ENCODE results near the gene ADCY6.

ADCY6 gene

DNA sequence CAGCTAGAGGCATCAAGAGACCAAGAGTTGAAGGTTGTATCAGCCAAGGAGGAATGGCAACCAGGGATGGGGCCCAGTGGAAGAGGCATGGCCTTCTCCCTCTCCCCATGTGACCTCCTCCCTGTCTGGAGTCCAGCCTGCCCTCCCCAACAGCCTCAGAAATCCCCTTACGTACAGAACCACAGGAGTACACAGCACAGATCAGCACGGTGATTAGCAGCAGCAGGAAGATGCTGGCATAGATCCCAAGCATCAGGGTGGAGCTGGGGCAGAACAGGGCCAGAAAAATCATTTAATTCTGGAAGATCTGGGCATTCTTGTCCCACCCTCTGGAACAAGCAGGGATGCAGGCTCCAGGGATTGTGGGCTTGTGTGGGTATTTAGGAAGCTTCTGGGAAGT, 14.4 kb downstream of the ADCY6 start:
- TF ChIP-seq SPI1 (IDR thresholded peaks at IDR 0.05; ENCODE audit: borderline replicate concordance, low read depth) (no peak), POLR2AphosphoS5 (IDR thresholded peaks at IDR 0.05; ENCODE audit: low read depth) (no peak), GABPA (IDR thresholded peaks at IDR 0.05; ENCODE audit: low read depth) (no peak)
- TF ChIP-seq, protein P1, sequence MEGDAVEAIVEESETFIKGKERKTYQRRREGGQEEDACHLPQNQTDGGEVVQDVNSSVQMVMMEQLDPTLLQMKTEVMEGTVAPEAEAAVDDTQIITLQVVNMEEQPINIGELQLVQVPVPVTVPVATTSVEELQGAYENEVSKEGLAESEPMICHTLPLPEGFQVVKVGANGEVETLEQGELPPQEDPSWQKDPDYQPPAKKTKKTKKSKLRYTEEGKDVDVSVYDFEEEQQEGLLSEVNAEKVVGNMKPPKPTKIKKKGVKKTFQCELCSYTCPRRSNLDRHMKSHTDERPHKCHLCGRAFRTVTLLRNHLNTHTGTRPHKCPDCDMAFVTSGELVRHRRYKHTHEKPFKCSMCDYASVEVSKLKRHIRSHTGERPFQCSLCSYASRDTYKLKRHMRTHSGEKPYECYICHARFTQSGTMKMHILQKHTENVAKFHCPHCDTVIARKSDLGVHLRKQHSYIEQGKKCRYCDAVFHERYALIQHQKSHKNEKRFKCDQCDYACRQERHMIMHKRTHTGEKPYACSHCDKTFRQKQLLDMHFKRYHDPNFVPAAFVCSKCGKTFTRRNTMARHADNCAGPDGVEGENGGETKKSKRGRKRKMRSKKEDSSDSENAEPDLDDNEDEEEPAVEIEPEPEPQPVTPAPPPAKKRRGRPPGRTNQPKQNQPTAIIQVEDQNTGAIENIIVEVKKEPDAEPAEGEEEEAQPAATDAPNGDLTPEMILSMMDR (IDR thresholded peaks at IDR 0.05; ENCODE audit: insufficient read depth, low read length), result no peak
- TF ChIP-seq, protein P2, sequence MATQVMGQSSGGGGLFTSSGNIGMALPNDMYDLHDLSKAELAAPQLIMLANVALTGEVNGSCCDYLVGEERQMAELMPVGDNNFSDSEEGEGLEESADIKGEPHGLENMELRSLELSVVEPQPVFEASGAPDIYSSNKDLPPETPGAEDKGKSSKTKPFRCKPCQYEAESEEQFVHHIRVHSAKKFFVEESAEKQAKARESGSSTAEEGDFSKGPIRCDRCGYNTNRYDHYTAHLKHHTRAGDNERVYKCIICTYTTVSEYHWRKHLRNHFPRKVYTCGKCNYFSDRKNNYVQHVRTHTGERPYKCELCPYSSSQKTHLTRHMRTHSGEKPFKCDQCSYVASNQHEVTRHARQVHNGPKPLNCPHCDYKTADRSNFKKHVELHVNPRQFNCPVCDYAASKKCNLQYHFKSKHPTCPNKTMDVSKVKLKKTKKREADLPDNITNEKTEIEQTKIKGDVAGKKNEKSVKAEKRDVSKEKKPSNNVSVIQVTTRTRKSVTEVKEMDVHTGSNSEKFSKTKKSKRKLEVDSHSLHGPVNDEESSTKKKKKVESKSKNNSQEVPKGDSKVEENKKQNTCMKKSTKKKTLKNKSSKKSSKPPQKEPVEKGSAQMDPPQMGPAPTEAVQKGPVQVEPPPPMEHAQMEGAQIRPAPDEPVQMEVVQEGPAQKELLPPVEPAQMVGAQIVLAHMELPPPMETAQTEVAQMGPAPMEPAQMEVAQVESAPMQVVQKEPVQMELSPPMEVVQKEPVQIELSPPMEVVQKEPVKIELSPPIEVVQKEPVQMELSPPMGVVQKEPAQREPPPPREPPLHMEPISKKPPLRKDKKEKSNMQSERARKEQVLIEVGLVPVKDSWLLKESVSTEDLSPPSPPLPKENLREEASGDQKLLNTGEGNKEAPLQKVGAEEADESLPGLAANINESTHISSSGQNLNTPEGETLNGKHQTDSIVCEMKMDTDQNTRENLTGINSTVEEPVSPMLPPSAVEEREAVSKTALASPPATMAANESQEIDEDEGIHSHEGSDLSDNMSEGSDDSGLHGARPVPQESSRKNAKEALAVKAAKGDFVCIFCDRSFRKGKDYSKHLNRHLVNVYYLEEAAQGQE (IDR thresholded peaks at IDR 0.05; ENCODE audit: insufficient replicate concordance, low read depth), result no peak
- Histone ChIP-seq H3K27ac (replicated peaks) (no peak overlapping the region), H3K4me3 (replicated peaks; ENCODE audit: insufficient read depth, low read length) (no peak overlapping the region), H3K27me3 (ENCODE audit: insufficient read depth, poor library complexity, severe bottlenecking) (no peaks in the 10 kb centered on the region)
- no peak for DNase-seq (ENCODE audit: low read depth in 1 of 2, low spot score in 1 of 2)

DNA sequence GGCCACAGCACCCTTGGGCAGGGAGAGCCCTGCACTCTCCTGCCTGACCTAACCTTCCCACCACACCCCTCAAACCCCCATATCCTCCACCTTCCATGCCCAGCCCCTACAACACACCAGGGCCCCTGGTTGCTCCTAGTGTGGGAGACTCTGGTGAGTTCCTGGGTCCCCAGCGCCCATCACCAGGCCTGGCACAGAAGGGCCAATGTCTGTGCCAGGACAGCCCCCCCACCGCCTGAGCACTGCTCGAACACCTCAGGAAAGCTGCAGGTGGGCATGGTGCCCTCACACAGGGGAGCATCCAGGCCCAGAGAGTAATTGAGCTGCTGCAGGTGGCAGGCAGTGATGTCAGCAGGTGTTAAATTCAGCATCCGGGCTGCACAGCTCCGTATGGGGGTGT, 15.2 kb downstream of the ADCY6 start:
- Histone ChIP-seq H3K27ac (replicated peaks) (no peak overlapping the region), H3K27me3 (ENCODE audit: insufficient read depth, poor library complexity, severe bottlenecking) (no peaks in the 10 kb centered on the region), H3K4me3 (replicated peaks; ENCODE audit: insufficient read depth, low read length) (no peak overlapping the region)
- TF ChIP-seq, protein P1 (IDR thresholded peaks at IDR 0.05; ENCODE audit: insufficient read depth, low read length), result no peak
- TF ChIP-seq, protein P2 (IDR thresholded peaks at IDR 0.05; ENCODE audit: insufficient replicate concordance, low read depth), result no peak
- TF ChIP-seq SPI1 (IDR thresholded peaks at IDR 0.05; ENCODE audit: borderline replicate concordance, low read depth), result no peak
- TF ChIP-seq GABPA (IDR thresholded peaks at IDR 0.05; ENCODE audit: low read depth), result no peak
- TF ChIP-seq POLR2AphosphoS5 (IDR thresholded peaks at IDR 0.05; ENCODE audit: low read depth), result no peak
- DNase-seq (ENCODE audit: low read depth in 1 of 2, low spot score in 1 of 2), result no peak

DNA sequence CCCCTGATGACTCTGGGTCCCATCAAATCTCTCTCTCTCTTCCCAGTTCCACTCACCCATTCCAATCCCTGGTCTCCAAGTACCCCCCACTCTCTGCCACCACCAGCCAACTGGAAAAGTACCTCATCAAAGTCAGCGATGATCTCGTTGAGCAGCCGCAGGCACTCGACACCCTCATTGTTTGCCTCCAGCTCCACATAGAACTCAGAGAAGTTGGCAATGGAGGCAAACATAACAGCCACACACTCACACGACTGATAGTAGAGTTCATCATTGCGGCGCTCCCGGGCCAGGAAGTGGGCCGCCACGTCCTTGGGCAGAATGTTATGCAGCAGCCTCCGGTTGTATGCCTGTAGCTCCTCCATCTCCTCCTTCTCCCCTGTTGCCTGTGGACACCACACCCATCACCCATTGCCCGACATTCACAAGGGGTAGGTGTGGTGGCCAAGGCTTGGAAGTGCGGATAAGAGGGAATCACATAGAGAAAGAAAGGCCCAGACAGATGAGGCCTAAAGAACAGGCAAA, 17.2 kb downstream of the ADCY6 start:
- TF ChIP-seq GABPA (IDR thresholded peaks at IDR 0.05; ENCODE audit: low read depth) (no peak), POLR2AphosphoS5 (IDR thresholded peaks at IDR 0.05; ENCODE audit: low read depth) (no peak), SPI1 (IDR thresholded peaks at IDR 0.05; ENCODE audit: borderline replicate concordance, low read depth) (no peak)
- TF ChIP-seq, protein P2 (IDR thresholded peaks at IDR 0.05; ENCODE audit: insufficient replicate concordance, low read depth), result no peak
- Histone ChIP-seq H3K27ac (replicated peaks) (no peak overlapping the region), H3K4me3 (replicated peaks; ENCODE audit: insufficient read depth, low read length) (no peak overlapping the region), H3K27me3 (ENCODE audit: insufficient read depth, poor library complexity, severe bottlenecking) (no peaks in the 10 kb centered on the region)
- no peak for DNase-seq (ENCODE audit: low read depth in 1 of 2, low spot score in 1 of 2)

All from HL-60 (cell line).